Activated naive CD8-positive, alpha-beta T cell treated with anti-CD3 and anti-CD28 coated beads, Interleukin-2, amount 50 U/mL, for 16 hours (primary cell): ENCODE data around the gene CLNK.

Experiments
- DNase-seq: peaks from one replicate; pipeline ENCODE4 v3.0.0-alpha.2; 2020; ENCODE audit warnings: low read depth, low spot score

Gene CLNK

DNA sequence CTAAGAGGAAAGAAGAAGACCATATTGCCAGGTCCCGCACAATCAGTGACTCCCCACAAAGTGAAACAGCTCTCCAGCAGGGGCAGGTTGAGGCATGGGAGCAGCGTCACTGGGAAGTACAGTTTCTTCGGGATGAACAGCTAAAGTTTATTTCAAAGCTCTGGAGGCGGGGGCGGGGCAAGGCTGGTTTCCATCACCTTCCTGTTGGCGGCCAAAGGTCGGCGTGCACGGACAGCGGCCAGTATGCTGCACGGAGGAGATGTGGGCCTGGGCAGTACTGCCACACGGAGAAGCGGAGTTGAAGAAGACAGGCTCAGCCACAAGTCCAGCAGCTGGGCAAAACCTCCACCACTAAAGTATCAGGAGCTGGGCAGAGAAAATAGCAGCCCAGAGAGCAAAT, 226.4 kb downstream of the CLNK start:
- no peak for DNase-seq

DNA sequence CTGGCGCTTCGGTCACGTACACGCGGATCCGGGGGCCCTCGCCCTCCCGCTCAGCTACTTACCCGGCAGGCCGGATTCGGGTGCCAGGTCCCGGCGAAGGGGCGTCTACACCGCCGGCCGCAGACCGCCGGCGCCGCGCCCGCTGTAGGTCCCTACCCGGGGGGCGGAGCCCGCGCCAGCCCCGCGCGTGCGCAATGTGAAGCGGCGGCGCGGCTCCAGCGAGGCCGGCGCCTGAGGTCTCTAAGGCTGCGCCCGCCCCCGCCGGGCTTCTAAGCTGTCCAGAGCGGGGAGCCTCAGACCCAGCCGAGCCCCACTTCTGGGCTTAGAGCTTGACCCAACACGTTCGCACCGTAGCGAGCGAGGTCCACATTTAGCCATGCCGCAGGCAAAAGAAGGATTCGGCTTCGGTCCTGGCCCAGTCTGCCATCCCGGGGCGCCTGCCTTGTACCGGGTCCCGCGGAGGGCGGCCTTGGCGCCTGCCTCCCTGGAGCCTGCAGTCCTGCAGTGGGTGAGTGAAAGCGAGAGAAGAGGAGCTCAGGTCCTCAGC, 227.2 kb downstream of the CLNK start, which contains the start of gene ZNF518B:
ZNF518B (minus strand) TSS at position 172 of the 547 bp plus-strand sequence. CDS start 11,098 bp downstream, outside the sequence.
- peak; percentile 54 for DNase-seq

DNA sequence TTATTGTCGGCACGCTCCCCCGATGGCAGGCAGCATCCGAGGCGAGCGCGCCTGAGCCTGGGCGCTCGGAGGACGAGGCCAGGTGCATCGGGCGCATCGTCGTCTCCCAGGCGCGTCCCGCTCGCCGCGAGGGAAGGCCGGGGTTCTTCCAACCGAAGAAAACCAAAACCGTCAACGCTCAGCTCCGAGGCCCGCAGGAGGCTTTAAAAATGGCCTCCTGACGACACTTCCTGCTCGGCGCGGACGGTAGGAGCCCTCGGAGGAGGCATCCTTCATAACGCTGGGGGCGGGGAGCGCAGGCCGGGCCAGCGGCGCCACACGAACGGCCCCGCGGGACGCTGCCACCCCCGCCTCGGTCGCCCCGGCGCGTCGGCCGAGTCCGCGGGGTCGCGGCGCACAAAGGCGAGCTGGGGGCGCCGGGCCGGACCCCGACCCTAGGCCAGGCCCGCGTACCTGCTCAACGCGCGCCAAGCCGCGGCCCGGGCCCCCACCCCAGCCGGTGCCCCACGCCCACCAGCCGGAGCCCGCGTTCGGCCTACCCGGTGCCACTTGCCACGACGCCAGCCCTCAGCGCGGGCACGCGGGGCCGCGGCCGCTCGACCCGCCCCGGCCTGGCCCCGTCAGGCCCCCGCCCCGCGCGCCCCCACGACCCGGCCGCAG, 227.8 kb downstream of the CLNK start:
- peak; percentile 21 for DNase-seq

DNA sequence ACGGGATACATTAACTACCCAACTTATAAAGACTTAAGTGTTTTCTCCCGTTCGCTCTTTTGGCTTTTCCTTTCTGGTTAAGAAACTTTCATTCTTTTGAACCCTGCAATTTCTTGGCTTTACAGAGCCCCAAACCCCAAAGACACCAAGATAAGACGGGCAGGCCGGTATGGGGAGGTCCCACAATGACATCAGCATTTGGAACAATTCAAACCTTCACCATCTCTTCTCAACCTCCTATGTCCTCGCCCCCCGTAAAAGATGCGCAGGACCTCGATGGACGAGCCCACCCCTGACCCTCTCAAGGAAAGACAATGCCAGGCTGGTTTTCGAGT, 228.3 kb downstream of the CLNK start:
- DNase-seq: no peak

DNA sequence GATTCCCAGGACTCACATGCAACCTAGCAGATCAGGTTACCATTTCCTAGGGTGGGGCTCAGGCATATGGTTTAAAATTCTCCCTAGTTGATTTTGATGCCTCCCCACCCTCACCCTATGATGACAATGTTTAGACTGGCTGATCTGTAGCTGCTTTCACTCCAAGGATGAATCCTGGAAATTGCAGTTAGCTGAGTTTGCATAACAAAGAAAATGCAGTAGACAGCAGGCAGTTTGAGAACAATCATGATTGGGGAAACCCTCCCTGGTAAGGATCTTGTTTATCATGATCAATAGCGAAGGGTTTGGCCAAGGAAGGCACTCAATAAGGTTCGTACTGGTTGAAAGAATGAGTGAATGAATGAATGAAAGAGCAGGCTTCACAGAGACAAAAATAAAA, 229.4 kb downstream of the CLNK start:
- DNase-seq: no peak

DNA sequence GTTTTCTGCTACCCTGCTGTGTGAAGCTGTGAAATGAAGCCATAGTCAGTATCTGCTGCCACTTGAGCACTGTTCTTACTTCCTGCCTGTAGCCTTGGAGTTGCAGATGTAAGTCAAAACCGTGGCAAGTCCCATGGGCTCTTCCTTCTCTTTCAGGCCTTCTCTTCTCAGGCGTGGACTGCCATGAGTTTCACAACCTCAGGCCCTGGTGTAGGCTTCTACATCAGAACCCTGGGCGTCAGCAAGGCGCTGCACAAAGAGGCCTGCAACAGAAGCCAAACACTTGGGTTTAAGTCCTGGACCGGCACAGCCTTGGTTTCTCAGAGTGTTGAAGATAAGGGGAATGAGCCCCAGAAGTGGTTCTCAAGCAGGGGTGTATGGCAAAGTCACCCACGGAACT, 229.8 kb downstream of the CLNK start:
- DNase-seq: no peak

DNA sequence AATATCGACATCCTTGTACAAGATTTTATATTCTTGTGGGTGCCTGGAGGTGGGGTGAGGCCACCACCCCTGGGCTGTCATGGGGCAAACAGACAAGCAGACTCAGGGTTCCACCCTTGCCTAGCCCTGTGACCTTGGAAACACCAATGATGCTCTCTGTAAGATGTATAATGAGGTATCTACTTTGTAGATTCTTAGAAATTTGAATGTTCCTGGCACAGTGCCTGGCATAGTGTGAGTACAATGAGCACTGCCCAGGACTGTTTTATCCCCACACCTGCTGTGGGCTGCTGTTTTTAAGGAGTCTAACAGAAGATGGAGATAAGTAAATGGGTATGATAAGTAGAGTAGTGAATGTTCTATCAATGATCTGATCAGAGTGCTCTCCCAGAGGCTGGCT, 230.4 kb downstream of the CLNK start:
- DNase-seq: no peak

DNA sequence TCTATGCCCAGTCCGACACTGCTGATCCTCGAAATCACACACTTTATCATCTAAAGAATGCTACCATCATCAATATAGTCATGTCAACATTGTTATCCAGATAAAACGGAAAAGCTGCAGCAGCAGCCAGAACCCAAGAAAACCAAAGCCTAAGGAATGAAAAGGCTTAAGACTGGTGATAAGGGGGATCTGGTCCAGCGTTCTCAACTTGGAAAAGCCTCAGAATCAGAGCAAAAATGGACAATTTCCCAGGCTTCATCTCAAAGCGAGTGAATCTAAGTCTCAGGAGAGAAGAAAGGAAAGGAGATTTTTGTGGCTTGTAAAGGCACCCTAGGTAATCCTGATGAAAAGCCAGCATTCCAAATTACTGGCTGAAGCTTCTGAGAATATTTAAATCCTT, 235.6 kb downstream of the CLNK start:
- DNase-seq: no peak

DNA sequence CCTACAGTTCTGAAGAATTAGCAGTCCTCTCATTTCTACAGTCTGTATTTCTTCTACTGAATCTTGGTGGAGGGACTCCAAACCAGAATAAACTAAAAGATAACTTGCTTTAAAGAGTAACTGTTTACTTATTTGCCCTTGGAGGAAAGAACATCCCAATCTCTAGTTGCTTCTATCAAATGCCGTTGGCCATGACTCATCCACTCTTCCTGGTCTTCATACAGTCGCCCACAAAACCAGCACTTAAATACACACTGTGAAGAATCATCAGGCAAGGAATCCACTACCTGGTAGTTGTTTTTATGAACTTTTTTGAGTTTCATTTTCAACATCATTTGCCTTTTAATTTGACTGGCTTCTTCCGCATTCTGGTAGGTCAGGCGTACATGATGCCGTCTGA, 241.6 kb downstream of the CLNK start:
- no peak for DNase-seq

DNA sequence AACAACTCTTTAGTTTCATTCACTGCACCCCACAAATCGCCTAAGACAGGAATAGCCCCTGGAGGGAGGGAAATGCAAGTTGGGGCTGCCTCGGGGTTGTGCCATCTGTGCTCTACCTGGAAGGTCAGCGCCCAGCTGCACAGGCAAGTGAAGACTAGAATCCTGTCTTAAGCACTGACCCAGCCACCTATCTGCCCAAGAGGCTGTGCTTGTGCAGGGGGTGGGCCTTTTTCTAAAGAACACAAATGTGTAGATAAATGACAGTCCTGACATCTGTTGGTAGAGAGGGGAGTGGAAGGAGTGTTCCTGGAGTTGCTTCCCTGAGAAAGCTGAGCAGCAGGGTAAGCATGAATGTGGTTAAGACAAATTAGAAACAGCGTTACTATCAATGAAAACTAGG, 243.1 kb downstream of the CLNK start:
- no peak for DNase-seq

DNA sequence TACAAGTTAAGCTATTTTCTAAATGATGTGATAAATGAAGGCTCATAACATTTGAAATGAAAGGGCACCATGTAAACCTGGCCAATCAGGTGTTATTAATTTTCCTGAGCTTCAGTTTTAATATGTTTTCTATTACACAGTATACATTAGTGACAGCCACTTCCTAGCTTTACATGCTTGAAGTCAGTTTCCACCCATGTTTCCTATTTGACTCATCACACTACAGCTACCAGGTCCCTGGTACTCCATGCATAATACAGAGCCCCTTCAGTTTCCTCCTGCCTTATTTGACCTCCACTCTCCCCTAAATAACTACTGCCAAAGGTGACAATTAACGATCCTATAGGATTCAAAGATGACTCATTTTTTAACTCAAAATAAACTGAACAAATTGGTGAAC, 245.6 kb downstream of the CLNK start:
- no peak for DNase-seq

DNA sequence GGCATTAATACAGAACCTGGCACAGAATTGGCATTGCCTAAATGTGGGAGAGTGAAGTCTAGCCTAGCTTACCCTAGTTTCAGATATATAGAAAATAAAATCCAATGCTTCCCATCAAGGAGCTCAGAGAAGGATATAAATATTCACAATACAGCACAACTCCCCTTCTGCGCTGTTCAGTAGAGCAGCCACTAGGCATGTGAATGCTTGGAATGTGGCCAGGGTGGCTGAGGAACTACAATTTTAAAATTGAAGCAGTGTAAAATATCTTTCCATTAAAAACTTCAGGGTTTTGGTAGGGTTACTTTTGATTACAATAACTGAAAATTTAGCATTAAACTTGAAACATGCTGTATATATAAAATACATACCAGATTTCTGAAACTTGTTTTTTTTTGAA, 246.8 kb downstream of the CLNK start:
- DNase-seq: no peak
